HUES64 (cell line): ENCODE data around the gene TMEM26.

ENCODE experiments used
- H3K27ac ChIP-seq: 2 replicates; pipeline ENCODE4 v1.7.0; 2013; ENCODE audit warnings: low read depth, low read length, inconsistent platforms
- H3K27me3 ChIP-seq: 2 replicates; pipeline ENCODE4 v1.6.1; 2013; ENCODE audit warnings: mild to moderate bottlenecking, low read length; ENCODE audit not compliant: insufficient read depth
- H3K36me3 ChIP-seq: 2 replicates; pipeline ENCODE4 v1.6.1; 2013; ENCODE audit warnings: mild to moderate bottlenecking, low read length; ENCODE audit not compliant: insufficient read depth
- H3K4me1 ChIP-seq: 2 replicates; pipeline ENCODE4 v1.6.1; 2013; ENCODE audit warnings: mild to moderate bottlenecking, low read length, moderate library complexity; ENCODE audit not compliant: insufficient read depth
- H3K4me3 ChIP-seq: 2 replicates; pipeline ENCODE4 v1.5.1; 2013; ENCODE audit warnings: mild to moderate bottlenecking, low read length, moderate library complexity
- H3K9ac ChIP-seq: 2 replicates; pipeline ENCODE4 v1.6.1; 2013; ENCODE audit warnings: mild to moderate bottlenecking, low read depth, low read length
- H3K9me3 ChIP-seq: 2 replicates; pipeline ENCODE4 v1.6.1; 2013; ENCODE audit warnings: low read depth, low read length; ENCODE audit not compliant: insufficient read depth
- WGBS: fragments of 150-250, 120-280 bp; methylation state at CpG from one replicate; pipeline ENCODE4 v1.1.7; 2013; ENCODE audit warnings: missing lambda C conversion rate; 5-methylcytosine and 5-hydroxymethylcytosine counted together

Gene TMEM26

GRCh38 chr10:61476529-61476928, 23.3 kb upstream of the TMEM26 start:
- H3K4me1 ChIP-seq, result peaks cover 6% of the 10 kb centered on the region; the same call in 1 of the 2 replicates
- WGBS, result 100% methylated on average over 1 of the region's 1 CpG
- H3K9me3 ChIP-seq, result no peaks in the 10 kb centered on the region
- H3K27ac ChIP-seq, result no peak overlapping the region
- no peak overlapping the region for H3K4me3 ChIP-seq
- no peak overlapping the region for H3K9ac ChIP-seq
- H3K27me3 ChIP-seq, result no peaks in the 10 kb centered on the region
- H3K36me3 ChIP-seq, result no peaks in the 10 kb centered on the region

- no peaks in the 10 kb centered on the region for H3K36me3 ChIP-seq
- H3K4me1 ChIP-seq, result no peaks in the 10 kb centered on the region; the same call in 1 of the 2 replicates
- H3K4me3 ChIP-seq, result no peak overlapping the region
- H3K27me3 ChIP-seq, result no peaks in the 10 kb centered on the region
- H3K9ac ChIP-seq, result no peak overlapping the region
- H3K27ac ChIP-seq, result no peak overlapping the region
- H3K9me3 ChIP-seq, result no peaks in the 10 kb centered on the region
- 100% methylated on average over 2 of the region's 3 CpGs for WGBS
Observed at GRCh38 chr10:61475449-61475873, 22.3 kb upstream of the TMEM26 start.

- Histone ChIP-seq H3K27me3 (no peaks in the 10 kb centered on the region), H3K9ac (no peak overlapping the region), H3K9me3 (no peaks in the 10 kb centered on the region), H3K27ac (no peak overlapping the region), H3K4me1 (no peaks in the 10 kb centered on the region), H3K4me3 (no peak overlapping the region), H3K36me3 (no peaks in the 10 kb centered on the region)
- WGBS, result 81% methylated on average over 5 of the region's 5 CpGs
Observed at GRCh38 chr10:61472090-61472674, 19.0 kb upstream of the TMEM26 start.

GRCh38 chr10:61471491-61471890, 18.3 kb upstream of the TMEM26 start:
- Histone ChIP-seq H3K4me1 (no peaks in the 10 kb centered on the region), H3K36me3 (no peaks in the 10 kb centered on the region), H3K4me3 (no peak overlapping the region), H3K9ac (no peak overlapping the region), H3K9me3 (no peaks in the 10 kb centered on the region), H3K27ac (no peak overlapping the region), H3K27me3 (no peaks in the 10 kb centered on the region)
- 95% methylated on average over 1 of the region's 2 CpGs for WGBS

- no peaks in the 10 kb centered on the region for H3K36me3 ChIP-seq
Observed at GRCh38 chr10:61470740-61471139, 17.6 kb upstream of the TMEM26 start.

GRCh38 chr10:61465901-61466632, 12.9 kb upstream of the TMEM26 start:
- WGBS, result 81% methylated on average over 3 of the region's 3 CpGs
- Histone ChIP-seq H3K27ac (no peak overlapping the region), H3K9me3 (no peaks in the 10 kb centered on the region), H3K36me3 (no peaks in the 10 kb centered on the region), H3K27me3 (no peaks in the 10 kb centered on the region), H3K9ac (no peak overlapping the region), H3K4me1 (no peaks in the 10 kb centered on the region), H3K4me3 (no peak overlapping the region)

More at GRCh38 chr10:61470740-61471139, 17.6 kb upstream of the TMEM26 start:
- no peak overlapping the region for H3K9ac ChIP-seq
- 96% methylated on average over 2 of the region's 2 CpGs for WGBS
- H3K9me3 ChIP-seq, result no peaks in the 10 kb centered on the region
- H3K4me3 ChIP-seq, result no peak overlapping the region
- no peak overlapping the region for H3K27ac ChIP-seq
- no peaks in the 10 kb centered on the region for H3K4me1 ChIP-seq
- H3K27me3 ChIP-seq, result no peaks in the 10 kb centered on the region

- Histone ChIP-seq H3K36me3 (no peaks in the 10 kb centered on the region), H3K9me3 (no peaks in the 10 kb centered on the region), H3K9ac (no peak overlapping the region), H3K4me1 (no peaks in the 10 kb centered on the region), H3K4me3 (no peak overlapping the region), H3K27ac (no peak overlapping the region), H3K27me3 (no peaks in the 10 kb centered on the region)
Observed at GRCh38 chr10:61465171-61465496, 12.0 kb upstream of the TMEM26 start.

- Histone ChIP-seq H3K27me3 (no peaks in the 10 kb centered on the region), H3K9ac (no peak overlapping the region), H3K4me1 (no peaks in the 10 kb centered on the region), H3K27ac (no peak overlapping the region), H3K4me3 (no peak overlapping the region), H3K9me3 (no peaks in the 10 kb centered on the region), H3K36me3 (no peaks in the 10 kb centered on the region)
- WGBS, result 86% methylated on average over 6 of the region's 6 CpGs
Observed at GRCh38 chr10:61464461-61465170, 11.4 kb upstream of the TMEM26 start.

GRCh38 chr10:61463035-61463909, 10.1 kb upstream of the TMEM26 start:
- Histone ChIP-seq H3K27ac (no peak overlapping the region), H3K4me1 (no peaks in the 10 kb centered on the region), H3K9me3 (no peaks in the 10 kb centered on the region), H3K36me3 (no peaks in the 10 kb centered on the region), H3K9ac (no peak overlapping the region), H3K4me3 (no peak overlapping the region), H3K27me3 (no peaks in the 10 kb centered on the region)
- 93% methylated on average over 1 of the region's 5 CpGs for WGBS

GRCh38 chr10:61460835-61461234, 7.7 kb upstream of the TMEM26 start:
- H3K4me3 ChIP-seq, result no peak overlapping the region
- H3K27ac ChIP-seq, result no peak overlapping the region
- H3K27me3 ChIP-seq, result 0 out of 2 replicates have a peak, but pooled peaks cover under 1% of the 10 kb centered on the region
- no peaks in the 10 kb centered on the region for H3K4me1 ChIP-seq
- H3K9me3 ChIP-seq, result no peaks in the 10 kb centered on the region
- no peaks in the 10 kb centered on the region for H3K36me3 ChIP-seq
- H3K9ac ChIP-seq, result no peak overlapping the region

- H3K9me3 ChIP-seq, result no peaks in the 10 kb centered on the region
- H3K36me3 ChIP-seq, result no peaks in the 10 kb centered on the region
- H3K4me3 ChIP-seq, result no peak overlapping the region
- H3K9ac ChIP-seq, result no peak overlapping the region
- H3K27ac ChIP-seq, result no peak overlapping the region
- H3K27me3 ChIP-seq, result peaks cover 28% of the 10 kb centered on the region
- H3K4me1 ChIP-seq, result peaks cover 5% of the 10 kb centered on the region; the same call in 1 of the 2 replicates
- 97% methylated on average over 2 of the region's 3 CpGs for WGBS
Observed at GRCh38 chr10:61458031-61458430, 4.8 kb upstream of the TMEM26 start.
